Measurements from ENCODE around the gene ADRB2. TPM values are rescaled to one million over a fixed set of nuclear protein-coding genes. Genes with fewer than 3 reads are reported as not detected.

Gene ADRB2
- total and polyA plus RNA-seq, 4 donors, result 1.2 to 7.6 (median 3.8) TPM

DNA sequence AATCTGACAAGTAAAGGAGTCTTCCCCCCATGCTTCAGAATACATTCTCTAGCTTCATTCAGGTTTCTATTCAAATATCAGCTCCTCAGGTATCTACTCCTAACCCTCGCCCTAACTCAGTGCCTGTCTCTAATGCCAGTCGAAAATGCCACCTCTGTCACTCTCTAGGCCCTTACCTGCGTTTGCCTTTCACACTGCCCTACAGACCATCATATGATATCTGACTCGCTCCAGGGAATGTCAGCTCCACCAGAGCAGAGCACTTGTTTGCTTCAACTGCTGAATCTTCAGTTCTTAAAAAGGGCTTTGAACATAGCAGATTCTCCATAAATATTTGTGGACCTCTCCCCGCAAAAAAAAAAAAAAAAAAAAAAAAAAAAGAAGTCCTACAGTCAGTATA is 46.7 kb downstream of the ADRB2 start:
- TF ChIP-seq YY1 (IDR thresholded peaks at IDR 0.05) (no peak), RAD21 (IDR thresholded peaks at IDR 0.05) (no peak), EGR1 (IDR thresholded peaks at IDR 0.05; ENCODE audit: low read depth in 2 of 2) (no peak), TAF1 (conservative IDR thresholded peaks at IDR 0.05) (no peak), GABPA (IDR thresholded peaks at IDR 0.05 in 1 of 2, conservative IDR thresholded peaks at IDR 0.05 in 1 of 2) (no peak)
- TF ChIP-seq, protein P1, sequence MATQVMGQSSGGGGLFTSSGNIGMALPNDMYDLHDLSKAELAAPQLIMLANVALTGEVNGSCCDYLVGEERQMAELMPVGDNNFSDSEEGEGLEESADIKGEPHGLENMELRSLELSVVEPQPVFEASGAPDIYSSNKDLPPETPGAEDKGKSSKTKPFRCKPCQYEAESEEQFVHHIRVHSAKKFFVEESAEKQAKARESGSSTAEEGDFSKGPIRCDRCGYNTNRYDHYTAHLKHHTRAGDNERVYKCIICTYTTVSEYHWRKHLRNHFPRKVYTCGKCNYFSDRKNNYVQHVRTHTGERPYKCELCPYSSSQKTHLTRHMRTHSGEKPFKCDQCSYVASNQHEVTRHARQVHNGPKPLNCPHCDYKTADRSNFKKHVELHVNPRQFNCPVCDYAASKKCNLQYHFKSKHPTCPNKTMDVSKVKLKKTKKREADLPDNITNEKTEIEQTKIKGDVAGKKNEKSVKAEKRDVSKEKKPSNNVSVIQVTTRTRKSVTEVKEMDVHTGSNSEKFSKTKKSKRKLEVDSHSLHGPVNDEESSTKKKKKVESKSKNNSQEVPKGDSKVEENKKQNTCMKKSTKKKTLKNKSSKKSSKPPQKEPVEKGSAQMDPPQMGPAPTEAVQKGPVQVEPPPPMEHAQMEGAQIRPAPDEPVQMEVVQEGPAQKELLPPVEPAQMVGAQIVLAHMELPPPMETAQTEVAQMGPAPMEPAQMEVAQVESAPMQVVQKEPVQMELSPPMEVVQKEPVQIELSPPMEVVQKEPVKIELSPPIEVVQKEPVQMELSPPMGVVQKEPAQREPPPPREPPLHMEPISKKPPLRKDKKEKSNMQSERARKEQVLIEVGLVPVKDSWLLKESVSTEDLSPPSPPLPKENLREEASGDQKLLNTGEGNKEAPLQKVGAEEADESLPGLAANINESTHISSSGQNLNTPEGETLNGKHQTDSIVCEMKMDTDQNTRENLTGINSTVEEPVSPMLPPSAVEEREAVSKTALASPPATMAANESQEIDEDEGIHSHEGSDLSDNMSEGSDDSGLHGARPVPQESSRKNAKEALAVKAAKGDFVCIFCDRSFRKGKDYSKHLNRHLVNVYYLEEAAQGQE (IDR thresholded peaks at IDR 0.05), result no peak
- TF ChIP-seq, protein P2, sequence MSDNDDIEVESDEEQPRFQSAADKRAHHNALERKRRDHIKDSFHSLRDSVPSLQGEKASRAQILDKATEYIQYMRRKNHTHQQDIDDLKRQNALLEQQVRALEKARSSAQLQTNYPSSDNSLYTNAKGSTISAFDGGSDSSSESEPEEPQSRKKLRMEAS (IDR thresholded peaks at IDR 0.05), result no peak
- 94% methylated on average over 5 of the region's 5 CpGs for WGBS
- no peak overlapping the region for H3K9ac ChIP-seq (ENCODE audit: low read depth in 1 of 2, low read length in 2 of 2)
- no peaks in the 10 kb centered on the region for H3K4me1 ChIP-seq (ENCODE audit: control insufficient read depth in 4 of 4, insufficient read depth in 4 of 4, low read length in 3 of 4)
- H3K4me3 ChIP-seq (ENCODE audit: low read depth in 1 of 3, low read length in 3 of 3), result no peak overlapping the region
- no peak overlapping the region for H3K27ac ChIP-seq (ENCODE audit: low read depth in 1 of 2, low read length in 2 of 2)
- DNase-seq (ENCODE audit: low spot score), result no peak
- H3K27me3 ChIP-seq (ENCODE audit: control insufficient read depth in 4 of 4, insufficient read depth in 4 of 4, low read length in 3 of 4), result no peaks in the 10 kb centered on the region
- H3K9me3 ChIP-seq (ENCODE audit: control insufficient read depth in 4 of 4, low read length in 3 of 4), result no peaks in the 10 kb centered on the region
- H3K36me3 ChIP-seq (ENCODE audit: control insufficient read depth in 4 of 4, insufficient read depth in 3 of 4, low read depth in 1 of 4, low read length in 3 of 4), result no peaks in the 10 kb centered on the region

- H3K9me3 ChIP-seq (ENCODE audit: control insufficient read depth in 4 of 4, low read length in 3 of 4), result no peaks in the 10 kb centered on the region
- DNase-seq (ENCODE audit: low spot score), result no peak
- no peaks in the 10 kb centered on the region for H3K4me1 ChIP-seq (ENCODE audit: control insufficient read depth in 4 of 4, insufficient read depth in 4 of 4, low read length in 3 of 4)
- H3K27ac ChIP-seq (ENCODE audit: low read depth in 1 of 2, low read length in 2 of 2), result no peak overlapping the region
- 78% methylated on average over 3 of the region's 3 CpGs for WGBS
- no peaks in the 10 kb centered on the region for H3K36me3 ChIP-seq (ENCODE audit: control insufficient read depth in 4 of 4, insufficient read depth in 3 of 4, low read depth in 1 of 4, low read length in 3 of 4)
- TF ChIP-seq ATF3 (IDR thresholded peaks at IDR 0.05), result no peak
- TF ChIP-seq RXRA (IDR thresholded peaks at IDR 0.05), result no peak
- TF ChIP-seq SP1 (IDR thresholded peaks at IDR 0.05), result no peak
- TF ChIP-seq HNF4A (conservative IDR thresholded peaks at IDR 0.05), result no peak
- TF ChIP-seq FOXA2 (IDR thresholded peaks at IDR 0.05), result no peak
- no peak for TF ChIP-seq TAF1 (conservative IDR thresholded peaks at IDR 0.05)
- TF ChIP-seq EGR1 (IDR thresholded peaks at IDR 0.05; ENCODE audit: low read depth in 2 of 2), result no peak
- TF ChIP-seq, protein P3, sequence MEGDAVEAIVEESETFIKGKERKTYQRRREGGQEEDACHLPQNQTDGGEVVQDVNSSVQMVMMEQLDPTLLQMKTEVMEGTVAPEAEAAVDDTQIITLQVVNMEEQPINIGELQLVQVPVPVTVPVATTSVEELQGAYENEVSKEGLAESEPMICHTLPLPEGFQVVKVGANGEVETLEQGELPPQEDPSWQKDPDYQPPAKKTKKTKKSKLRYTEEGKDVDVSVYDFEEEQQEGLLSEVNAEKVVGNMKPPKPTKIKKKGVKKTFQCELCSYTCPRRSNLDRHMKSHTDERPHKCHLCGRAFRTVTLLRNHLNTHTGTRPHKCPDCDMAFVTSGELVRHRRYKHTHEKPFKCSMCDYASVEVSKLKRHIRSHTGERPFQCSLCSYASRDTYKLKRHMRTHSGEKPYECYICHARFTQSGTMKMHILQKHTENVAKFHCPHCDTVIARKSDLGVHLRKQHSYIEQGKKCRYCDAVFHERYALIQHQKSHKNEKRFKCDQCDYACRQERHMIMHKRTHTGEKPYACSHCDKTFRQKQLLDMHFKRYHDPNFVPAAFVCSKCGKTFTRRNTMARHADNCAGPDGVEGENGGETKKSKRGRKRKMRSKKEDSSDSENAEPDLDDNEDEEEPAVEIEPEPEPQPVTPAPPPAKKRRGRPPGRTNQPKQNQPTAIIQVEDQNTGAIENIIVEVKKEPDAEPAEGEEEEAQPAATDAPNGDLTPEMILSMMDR (IDR thresholded peaks at IDR 0.05; ENCODE audit: low read depth, low read length, missing input control), result no peak
- no peak for TF ChIP-seq HNF4G (IDR thresholded peaks at IDR 0.05)
- TF ChIP-seq, protein P1 (IDR thresholded peaks at IDR 0.05), result no peak
- no peak for TF ChIP-seq NR2F2 (IDR thresholded peaks at IDR 0.05)
- no peak for TF ChIP-seq YY1 (IDR thresholded peaks at IDR 0.05)
- no peak for TF ChIP-seq GABPA (IDR thresholded peaks at IDR 0.05 in 1 of 2, conservative IDR thresholded peaks at IDR 0.05 in 1 of 2)
- no peak for TF ChIP-seq JUND (IDR thresholded peaks at IDR 0.05)
- TF ChIP-seq, protein P4, sequence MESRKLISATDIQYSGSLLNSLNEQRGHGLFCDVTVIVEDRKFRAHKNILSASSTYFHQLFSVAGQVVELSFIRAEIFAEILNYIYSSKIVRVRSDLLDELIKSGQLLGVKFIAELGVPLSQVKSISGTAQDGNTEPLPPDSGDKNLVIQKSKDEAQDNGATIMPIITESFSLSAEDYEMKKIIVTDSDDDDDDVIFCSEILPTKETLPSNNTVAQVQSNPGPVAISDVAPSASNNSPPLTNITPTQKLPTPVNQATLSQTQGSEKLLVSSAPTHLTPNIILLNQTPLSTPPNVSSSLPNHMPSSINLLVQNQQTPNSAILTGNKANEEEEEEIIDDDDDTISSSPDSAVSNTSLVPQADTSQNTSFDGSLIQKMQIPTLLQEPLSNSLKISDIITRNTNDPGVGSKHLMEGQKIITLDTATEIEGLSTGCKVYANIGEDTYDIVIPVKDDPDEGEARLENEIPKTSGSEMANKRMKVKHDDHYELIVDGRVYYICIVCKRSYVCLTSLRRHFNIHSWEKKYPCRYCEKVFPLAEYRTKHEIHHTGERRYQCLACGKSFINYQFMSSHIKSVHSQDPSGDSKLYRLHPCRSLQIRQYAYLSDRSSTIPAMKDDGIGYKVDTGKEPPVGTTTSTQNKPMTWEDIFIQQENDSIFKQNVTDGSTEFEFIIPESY (IDR thresholded peaks at IDR 0.05), result no peak
- TF ChIP-seq, protein P2 (IDR thresholded peaks at IDR 0.05), result no peak
- TF ChIP-seq RAD21 (IDR thresholded peaks at IDR 0.05), result no peak
- no peak for TF ChIP-seq FOXA1 (IDR thresholded peaks at IDR 0.05)
- H3K27me3 ChIP-seq (ENCODE audit: control insufficient read depth in 4 of 4, insufficient read depth in 4 of 4, low read length in 3 of 4), result no peaks in the 10 kb centered on the region
- H3K4me3 ChIP-seq (ENCODE audit: low read depth in 1 of 3, low read length in 3 of 3), result no peak overlapping the region
- no peak overlapping the region for H3K9ac ChIP-seq (ENCODE audit: low read depth in 1 of 2, low read length in 2 of 2)
Measured at GRCh38 chr5:148873690-148874485, 47.5 kb downstream of the ADRB2 start.

All from liver (tissue), 9 donors.